ENCODE data around the gene UNC13D.
"Not testable (repeated sequence)": the region's sequence is repeated elsewhere in the genome, so short reads cannot be mapped to it uniquely, and the experiment has no call there.

GRCh38 chr17:75885860-75886259, 41.7 kb upstream of the UNC13D start:
- not testable (repeated sequence) for TF ChIP-seq CTCF, POLR2A (IDR thresholded peaks at IDR 0.05)

Data from heart left ventricle (tissue), 13 donors.